ENCODE data around the gene TCAP.

TCAP gene

DNA sequence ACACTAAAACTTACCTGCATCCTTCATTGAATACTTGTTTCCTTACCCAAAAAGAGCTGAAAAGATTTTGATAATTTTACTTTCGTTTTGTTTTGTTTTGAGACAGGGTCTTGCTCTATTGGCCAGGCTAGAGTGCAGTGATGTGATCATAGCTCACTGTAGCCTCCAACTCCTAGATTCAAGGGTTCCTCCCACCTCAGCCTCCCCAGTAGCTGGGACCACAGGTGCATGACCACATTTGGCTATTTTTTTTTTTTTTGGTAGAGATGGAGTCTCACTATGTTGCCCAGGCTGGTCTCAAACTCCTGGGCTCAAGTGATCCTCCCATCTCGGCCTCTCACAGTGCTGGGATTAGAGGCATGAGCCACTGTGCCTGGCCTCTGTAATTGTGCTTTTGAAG lies 10.0 kb upstream of the TCAP start:
- in situ Hi-C loops (cut with MboI; ENCODE audit: low sequenced_read_pairs, unreplicated experiment): no loop called here
- TF ChIP-seq, protein P1, sequence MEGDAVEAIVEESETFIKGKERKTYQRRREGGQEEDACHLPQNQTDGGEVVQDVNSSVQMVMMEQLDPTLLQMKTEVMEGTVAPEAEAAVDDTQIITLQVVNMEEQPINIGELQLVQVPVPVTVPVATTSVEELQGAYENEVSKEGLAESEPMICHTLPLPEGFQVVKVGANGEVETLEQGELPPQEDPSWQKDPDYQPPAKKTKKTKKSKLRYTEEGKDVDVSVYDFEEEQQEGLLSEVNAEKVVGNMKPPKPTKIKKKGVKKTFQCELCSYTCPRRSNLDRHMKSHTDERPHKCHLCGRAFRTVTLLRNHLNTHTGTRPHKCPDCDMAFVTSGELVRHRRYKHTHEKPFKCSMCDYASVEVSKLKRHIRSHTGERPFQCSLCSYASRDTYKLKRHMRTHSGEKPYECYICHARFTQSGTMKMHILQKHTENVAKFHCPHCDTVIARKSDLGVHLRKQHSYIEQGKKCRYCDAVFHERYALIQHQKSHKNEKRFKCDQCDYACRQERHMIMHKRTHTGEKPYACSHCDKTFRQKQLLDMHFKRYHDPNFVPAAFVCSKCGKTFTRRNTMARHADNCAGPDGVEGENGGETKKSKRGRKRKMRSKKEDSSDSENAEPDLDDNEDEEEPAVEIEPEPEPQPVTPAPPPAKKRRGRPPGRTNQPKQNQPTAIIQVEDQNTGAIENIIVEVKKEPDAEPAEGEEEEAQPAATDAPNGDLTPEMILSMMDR (IDR thresholded peaks at IDR 0.05; ENCODE audit: borderline replicate concordance, control extremely low read depth, extremely low read depth, insufficient read depth, missing control alignments): no peak

DNA sequence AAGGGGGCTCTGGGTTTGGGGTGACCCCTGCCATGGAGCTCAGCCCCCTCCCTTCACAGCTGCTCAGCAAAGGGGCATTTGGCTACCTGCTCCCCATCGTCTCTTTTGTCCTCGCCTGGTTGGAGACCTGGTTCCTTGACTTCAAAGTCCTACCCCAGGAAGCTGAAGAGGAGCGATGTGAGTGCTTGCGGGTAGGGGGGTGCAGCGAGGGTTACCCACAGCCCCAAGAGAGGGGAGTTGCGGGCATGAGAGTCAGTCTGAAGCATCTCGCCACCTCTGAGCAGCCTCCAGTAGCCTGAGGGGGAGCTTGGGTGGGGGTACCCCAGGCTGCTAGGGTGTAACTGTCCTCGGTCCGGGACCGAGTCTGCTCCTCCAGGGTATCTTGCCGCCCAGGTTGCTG lies 6.8 kb upstream of the TCAP start:
- no peak for DNase-seq (ENCODE audit: low spot score)
- in situ Hi-C loops (cut with MboI; ENCODE audit: low sequenced_read_pairs, unreplicated experiment): no loop called here
- TF ChIP-seq, protein P1 (IDR thresholded peaks at IDR 0.05; ENCODE audit: borderline replicate concordance, control extremely low read depth, extremely low read depth, insufficient read depth, missing control alignments): no peak

More for the DNA sequence above, 10.0 kb upstream of the TCAP start:
- DNase-seq (ENCODE audit: low spot score): no peak

DNA sequence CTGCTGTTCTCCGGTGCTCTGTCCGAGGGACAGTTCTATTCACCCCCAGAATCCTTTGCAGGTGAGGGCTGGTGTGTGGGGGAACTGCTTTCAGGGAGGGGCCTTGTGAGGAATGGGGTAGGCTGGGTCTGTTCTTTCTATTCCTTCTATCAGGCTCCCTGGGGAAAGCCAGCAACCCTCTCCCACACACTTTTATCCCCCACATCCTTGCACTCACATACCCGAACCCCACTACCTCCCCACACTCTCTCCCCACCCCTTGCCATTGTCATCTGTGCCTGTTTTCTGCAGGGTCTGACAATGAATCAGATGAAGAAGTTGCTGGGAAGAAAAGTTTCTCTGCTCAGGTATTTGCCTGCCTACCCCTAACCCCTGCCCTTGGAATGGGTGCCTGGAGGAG lies 6.4 kb upstream of the TCAP start:
- TF ChIP-seq, protein P1 (IDR thresholded peaks at IDR 0.05; ENCODE audit: borderline replicate concordance, control extremely low read depth, extremely low read depth, insufficient read depth, missing control alignments): no peak
- no peak for DNase-seq (ENCODE audit: low spot score)
- in situ Hi-C loops (cut with MboI; ENCODE audit: low sequenced_read_pairs, unreplicated experiment): no loop called here

DNA sequence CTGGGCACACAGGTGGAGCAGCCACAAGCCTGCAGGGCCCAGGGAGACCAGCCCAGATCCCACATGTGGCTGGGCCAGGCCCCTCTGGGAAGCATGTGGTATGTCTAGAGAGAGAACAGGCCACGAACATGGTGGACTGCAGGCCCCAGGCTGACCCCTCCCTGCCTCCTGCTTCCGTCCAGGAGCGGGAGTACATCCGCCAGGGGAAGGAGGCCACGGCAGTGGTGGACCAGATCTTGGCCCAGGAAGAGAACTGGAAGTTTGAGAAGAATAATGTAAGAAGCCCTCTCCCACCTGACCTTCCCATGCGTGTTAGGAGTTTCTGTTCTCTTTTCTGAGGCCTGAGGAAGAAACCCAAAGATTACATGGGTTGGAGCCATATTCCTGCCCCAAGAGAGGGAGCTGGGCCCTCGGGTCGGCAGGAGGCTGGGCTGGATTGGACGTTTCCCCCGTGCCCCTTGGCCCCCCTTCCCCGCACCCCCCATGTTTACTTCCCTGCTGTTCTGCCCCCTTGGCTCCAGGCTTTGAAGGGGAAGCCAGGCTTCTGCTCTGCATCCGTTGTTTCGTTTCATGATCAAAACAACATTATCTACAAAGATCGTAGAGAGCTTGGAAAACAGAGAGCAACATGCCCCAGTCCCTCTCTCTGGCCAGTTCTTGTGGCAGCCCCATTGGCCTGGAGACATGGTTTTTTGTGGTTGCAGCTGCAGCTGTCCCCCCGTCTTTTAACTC lies 5.7 kb upstream of the TCAP start:
- DNase-seq (ENCODE audit: low spot score): no peak
- TF ChIP-seq, protein P1 (IDR thresholded peaks at IDR 0.05; ENCODE audit: borderline replicate concordance, control extremely low read depth, extremely low read depth, insufficient read depth, missing control alignments): no peak
- in situ Hi-C loops (cut with MboI; ENCODE audit: low sequenced_read_pairs, unreplicated experiment): no loop called here

DNA sequence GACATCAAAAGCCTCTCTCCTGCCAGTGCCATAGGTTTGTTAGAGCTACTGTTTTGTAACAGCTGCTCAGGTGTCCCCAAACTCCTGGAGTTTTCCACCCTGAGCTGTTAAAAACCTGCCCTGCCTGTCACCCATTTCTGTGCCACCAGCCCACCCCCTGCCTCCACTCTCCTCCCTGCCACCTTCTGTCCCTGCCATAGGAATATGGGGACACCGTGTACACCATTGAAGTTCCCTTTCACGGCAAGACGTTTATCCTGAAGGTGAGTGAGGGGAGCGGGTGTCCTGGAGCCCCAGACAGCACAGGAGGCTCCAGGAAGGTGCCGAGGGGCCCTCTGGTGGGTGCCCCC lies 5.2 kb upstream of the TCAP start:
- TF ChIP-seq, protein P1 (IDR thresholded peaks at IDR 0.05; ENCODE audit: borderline replicate concordance, control extremely low read depth, extremely low read depth, insufficient read depth, missing control alignments): no peak
- DNase-seq (ENCODE audit: low spot score): no peak
- in situ Hi-C loops (cut with MboI; ENCODE audit: low sequenced_read_pairs, unreplicated experiment): no loop called here

DNA sequence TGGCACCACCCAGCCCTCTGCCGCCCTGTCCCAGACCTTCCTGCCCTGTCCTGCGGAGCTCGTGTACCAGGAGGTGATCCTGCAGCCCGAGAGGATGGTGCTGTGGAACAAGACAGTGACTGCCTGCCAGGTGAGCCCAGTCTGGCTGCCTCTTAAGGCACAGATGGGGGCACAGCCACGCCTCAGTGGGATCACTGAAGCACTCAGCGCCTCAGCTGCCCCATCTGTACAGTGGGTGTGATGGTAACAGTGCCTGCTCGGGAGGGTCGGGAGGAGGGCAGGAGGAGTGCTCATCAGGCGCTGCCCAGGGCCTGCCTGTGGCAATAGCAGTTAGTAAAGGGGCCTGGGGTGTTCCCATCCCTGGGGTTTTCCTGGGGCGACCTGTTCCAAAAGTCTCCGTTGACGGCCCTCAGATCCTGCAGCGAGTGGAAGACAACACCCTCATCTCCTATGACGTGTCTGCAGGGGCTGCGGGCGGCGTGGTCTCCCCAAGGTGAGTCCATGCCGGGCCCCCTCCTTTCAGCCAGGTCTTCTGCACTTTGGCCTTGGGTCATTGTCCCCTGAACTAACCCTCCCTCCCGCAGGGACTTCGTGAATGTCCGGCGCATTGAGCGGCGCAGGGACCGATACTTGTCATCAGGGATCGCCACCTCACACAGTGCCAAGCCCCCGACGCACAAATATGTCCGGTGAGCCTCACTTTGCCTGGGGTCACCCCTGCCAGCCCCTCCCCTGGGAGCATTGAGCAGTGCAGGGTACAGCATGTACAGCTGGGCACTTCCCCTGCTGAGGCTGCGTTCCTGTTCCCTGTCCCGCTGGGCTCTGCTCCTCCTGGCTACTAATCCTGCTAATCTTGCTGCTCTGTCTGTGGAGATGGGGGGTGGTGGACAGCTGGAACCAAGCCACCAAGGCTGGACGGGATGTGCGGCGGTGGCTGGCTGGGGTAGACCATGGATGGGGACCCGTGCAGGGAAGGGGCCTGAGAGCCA lies 4.5 kb upstream of the TCAP start:
- no peak for DNase-seq (ENCODE audit: low spot score)
- TF ChIP-seq, protein P1 (IDR thresholded peaks at IDR 0.05; ENCODE audit: borderline replicate concordance, control extremely low read depth, extremely low read depth, insufficient read depth, missing control alignments): no peak
- in situ Hi-C loops (cut with MboI; ENCODE audit: low sequenced_read_pairs, unreplicated experiment): no loop called here
